SHP77 (cell line): Measurements from ENCODE around the gene PKP4.

Experiments
- DNase-seq, 2 experiments: peaks; one replicate each; lab custom pipeline; 2025; lab: John Stamatoyannopoulos, UW

Gene PKP4

DNA sequence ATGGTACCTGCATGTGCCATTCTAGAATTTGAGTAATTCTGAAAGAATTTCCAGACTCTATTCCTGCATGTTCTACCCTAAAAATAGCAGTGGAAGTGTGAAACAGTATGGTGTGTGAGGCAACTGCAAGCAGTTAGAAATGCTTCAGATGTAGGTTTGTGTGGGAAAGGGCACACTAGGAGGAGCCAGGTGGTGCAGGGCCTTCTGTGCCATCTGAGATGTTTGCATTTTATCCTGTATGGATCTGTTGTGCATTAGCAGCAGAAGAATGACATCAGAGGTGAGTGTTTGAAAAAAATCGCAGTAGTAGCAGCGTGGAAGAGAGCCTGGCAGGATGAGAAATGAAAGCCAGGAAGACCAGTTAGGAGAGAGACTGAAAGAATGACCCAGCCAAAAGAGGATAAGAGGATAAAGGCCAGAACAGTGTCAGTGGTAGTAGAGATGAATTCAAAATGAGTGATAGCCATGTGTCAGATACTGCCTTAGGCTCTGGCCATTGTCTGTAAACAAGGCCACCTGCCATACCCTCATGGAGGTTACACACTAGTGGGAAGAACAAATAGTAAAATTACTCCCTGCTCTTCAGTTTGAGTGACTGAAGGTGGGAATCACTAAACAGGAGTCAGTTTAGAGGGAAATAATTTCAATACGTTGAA, 142.2 kb downstream of the PKP4 start:
- peak; percentile 48 to 66 for DNase-seq

DNA sequence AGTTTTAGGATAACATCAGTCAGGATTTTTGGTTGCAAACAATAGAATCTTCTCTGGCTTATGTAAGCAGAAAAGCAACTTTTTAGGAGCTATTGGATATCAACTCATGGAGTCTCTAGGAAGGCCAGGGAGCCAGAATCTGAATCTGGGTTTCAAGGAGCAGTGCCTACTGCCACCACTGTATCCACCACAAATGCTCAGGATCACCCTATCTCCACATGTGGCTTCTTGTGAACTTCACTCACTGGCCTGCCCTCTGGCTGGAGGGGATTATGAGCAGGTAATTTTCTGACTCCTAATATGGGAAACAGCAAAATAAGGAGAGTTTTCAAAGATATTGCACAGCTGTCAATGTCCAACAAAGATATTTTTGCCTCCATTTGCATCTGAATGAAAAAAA, 142.9 kb downstream of the PKP4 start:
- no peak for DNase-seq

DNA sequence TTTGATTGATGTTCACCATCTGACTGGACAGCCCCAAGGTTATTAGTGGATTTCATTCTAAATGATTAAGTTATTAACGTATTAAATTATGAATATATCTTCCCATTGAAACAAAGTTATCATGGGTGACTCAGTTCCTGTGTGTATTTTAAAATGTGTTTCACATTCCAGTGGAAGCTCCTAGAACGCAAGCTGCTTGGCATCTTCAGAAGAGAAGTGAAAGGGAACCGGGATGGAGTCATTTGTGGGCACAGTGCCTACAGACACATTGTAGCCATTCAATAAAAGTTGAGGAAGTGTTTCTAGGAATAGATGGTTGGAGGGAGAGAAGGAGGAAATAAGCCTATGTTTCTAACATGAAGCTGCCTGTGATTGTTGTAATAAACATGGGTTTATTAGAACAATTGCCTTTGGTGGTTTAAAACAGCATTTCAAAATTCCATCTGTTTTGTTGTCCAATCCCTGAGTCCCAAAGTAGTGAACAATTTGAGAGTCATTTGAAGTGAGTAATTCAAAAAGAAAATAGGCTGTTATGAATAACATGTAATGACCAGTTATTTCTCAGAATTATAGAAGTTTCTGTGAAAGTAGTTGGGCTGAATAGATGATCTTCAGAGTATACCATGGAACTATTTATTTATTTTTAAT, 143.5 kb downstream of the PKP4 start:
- no peak for DNase-seq

DNA sequence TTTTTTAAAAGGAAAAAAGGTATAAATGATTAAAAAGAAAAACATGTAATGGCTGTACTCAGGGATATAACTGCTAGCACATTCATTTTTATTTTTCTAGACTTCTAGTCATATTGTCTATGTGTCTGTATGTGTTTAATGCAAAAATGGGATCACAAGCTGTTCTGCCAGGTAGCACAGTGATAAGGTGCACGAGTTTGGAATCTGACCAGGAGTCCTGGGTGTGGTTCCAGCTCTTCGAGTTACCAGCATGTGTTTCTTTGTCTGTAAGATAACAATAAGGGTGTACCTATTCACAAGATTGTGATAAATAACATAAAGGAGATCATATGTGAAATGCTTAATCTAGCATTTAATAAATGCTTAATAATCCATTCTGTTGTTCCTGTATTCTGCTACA, 145.3 kb downstream of the PKP4 start:
- DNase-seq = no peak

DNA sequence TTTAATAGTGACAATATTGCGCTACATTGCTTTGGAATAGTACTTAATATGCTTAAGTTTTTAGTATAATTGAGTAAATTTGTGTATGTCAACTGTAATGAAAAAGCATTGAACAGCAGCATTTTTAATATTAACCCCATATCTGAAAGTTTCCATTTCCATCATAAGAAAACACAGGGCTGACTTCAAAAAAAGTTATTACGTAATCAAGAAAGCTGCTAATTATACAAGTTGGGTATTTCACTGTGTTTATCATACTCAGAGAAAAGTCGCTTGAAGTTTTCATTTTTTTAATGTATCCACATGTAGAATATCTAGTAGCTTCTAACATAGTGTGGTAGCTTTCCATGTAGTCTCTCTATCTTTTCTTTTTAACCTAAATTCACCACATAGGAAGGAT, 146.5 kb downstream of the PKP4 start:
- no peak for DNase-seq

DNA sequence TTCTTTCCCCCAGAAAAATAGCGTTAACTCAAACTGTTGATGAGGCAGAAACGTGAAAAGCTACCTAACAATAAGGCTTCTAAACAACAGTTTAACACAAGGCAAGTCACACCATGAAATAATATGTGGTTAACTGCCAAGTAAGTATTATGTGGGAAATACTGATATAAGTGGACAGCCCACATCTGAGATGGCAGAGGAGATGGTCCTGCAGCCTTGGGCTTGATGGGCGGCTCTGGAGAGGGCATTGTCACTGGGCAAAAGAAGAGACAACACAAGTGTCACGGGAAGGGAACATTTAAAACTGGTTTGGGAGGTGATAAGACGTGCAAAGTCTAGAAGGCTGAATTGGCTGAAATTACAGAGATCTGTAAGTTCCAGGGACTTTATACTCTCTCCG, 147.2 kb downstream of the PKP4 start:
- no peak for DNase-seq

DNA sequence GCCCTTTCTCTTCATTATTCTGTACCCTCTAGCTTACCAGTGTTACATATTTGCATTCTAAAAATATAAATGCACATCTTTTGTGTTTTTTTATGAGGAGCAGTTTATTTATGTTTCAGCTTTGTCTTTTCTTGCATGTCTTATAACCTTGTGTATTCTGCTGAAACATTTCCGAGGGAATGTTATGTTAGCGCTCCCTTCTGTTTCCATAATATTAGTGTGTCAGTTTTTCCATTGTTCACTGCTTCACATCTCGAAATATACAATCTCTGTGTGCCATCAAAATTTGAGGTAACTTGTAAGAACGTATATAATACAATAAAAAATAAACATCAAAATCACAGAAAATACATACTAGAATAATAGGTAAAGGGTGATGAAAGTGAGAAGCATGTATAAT, 153.3 kb downstream of the PKP4 start:
- DNase-seq = no peak

DNA sequence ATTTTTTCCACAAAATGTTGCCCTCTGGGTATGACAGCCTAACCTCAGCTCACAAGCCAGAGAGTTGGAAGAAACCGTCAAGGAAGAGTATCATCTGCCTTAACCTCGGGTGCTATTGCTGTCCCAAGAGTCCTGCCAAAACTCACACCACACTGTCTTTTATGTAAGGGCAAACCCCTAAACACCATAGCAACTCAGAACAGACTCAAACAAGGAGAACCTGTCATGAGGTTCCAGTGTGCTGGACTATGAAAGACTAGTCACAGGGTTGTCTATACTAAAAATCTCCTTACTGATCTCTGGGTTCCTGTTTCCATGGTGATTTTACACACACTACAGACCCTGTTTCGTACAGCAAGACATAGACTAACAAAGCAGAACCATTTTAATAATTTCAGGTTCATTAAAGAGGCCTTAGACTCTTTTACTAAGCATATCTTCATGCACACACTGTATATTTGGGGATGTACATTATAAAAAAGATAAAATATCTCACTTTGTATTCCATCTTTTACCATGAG, 159.8 kb downstream of the PKP4 start:
- DNase-seq = no peak

DNA sequence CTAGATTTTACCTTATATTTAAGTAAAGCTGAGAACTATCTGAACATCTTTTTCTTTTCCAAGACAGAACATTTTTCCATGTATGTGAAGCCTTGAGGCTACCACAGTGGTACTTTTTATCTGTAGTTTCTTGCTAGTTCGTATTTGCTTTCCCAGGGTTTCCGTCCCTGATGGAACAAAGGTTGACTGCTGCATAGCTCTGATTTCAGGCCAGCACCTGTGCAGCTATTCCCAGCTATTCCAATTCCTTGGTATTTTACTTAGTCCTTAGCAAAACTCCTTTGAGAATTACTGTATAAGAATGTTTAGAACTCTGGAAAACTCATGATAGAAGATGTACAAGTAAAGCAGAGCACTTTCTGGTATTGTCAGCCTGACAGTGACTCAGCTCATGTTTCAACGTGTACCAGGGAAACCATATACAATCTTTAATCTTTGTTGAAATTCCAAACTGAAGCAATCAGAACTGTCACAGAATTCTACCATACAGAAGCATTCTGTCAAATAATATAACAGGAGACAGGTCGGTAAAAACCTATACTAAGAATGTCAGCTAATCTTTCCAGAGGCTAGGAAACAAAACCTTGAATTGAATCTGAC, 162.2 kb downstream of the PKP4 start:
- DNase-seq = no peak

DNA sequence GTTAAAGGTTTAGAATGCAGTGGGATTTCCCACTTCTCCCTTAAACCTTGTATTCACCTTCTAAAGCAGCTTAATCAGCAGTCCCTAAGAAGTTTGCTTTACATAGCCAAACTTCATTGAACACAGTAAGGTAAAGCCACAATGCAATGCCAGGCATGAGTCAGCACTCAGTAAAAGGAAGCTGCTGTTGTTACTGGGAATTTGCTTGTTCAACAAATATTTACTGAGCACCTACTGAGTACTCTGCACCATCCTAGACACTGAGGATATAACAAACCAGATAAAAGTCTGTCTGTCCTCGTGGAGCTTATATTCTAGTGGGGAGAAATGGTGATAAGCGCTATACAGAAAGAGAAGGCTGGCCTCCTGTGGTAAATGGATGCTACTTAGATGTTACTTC, 162.7 kb downstream of the PKP4 start:
- DNase-seq = no peak

DNA sequence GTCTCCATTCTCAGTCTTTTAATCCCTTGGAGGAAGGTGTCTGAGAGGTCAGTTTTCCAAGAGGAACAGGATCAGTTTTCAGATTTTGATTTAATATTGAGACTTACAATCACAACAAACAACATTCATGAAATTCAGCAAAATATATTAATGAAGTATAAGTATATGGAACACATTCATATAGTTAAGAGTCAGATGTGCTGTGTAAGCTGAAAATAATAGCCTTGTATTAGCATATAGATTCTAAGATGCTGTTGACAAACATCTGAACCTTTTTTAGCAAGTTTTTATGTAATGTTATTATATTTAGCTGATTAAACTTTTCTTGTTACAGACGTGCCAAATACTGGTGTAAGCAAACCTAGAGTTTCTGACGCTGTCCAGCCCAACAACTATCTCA, 163.9 kb downstream of the PKP4 start:
- DNase-seq = no peak

DNA sequence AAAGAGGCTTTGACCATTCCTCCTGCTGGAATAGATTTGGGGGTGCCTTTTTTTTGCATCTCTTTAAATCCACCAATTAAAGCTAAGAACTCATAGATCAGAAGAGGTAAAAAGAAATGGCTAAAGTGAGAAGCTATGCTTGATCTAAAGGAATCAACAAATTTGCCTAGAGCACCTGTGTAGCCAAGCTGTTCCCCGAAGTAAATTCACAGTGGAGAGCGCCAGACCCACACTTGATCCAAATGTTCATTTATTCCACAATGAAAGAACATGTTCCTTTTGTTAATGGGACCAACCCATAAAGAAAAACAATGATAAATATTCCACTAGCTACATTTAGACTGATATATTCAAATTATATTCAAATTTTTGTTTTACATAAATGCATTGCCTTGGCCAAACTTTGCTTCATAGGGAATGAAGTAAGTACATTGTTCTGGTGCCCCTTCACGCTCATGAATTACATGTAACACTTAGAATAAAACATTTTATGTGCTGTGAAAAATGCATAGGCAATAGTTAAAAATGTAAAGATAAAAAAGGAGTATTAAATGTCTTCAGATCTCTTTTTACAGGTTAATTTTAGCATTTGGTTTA, 167.4 kb downstream of the PKP4 start:
- no peak for DNase-seq

DNA sequence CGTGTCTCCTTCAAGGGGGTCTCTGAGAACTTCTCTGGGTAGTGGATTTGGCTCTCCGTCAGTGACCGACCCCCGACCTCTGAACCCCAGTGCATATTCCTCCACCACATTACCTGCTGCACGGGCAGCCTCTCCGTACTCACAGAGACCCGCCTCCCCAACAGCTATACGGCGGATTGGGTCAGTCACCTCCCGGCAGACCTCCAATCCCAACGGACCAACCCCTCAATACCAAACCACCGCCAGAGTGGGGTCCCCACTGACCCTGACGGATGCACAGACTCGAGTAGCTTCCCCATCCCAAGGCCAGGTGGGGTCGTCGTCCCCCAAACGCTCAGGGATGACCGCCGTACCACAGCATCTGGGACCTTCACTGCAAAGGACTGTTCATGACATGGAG, 168.2 kb downstream of the PKP4 start:
- no peak for DNase-seq

DNA sequence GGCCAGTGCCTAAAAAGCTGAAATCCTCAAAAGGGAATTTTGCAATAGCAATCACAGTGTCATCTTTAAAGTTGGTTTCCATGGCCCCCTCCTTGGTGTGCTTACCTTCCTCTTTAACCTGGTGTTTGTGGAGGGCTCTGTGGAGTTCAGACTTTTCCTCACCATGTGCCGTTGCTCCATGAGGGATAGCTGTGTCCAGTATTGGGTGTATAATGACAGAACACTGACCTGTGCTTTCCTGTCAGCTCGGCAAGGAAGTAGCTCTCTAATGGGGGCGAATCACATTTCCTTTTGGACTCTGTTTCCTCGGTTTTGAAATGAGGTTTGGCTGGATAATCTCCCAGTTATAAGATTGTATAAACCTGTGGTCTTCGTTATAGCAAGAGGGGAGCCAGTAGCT, 172.4 kb downstream of the PKP4 start:
- no peak for DNase-seq

DNA sequence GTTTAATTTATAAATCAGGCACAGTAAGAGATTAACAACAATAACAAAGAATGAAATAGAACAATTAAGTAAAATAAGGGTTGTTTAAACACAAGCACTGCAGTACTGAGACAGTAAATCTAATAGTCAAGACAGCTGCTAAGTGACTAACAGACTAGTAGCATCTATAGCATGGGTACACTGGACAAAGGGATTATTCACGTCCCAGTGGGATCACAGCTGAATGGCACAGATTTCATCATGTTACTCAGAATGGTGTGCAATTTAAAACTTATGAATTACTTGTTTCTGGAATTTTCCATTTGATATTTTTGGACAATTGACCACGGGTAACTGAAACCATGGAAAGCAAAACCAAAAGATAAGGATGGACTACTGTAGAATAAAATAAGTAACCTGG, 176.5 kb downstream of the PKP4 start:
- DNase-seq = no peak

DNA sequence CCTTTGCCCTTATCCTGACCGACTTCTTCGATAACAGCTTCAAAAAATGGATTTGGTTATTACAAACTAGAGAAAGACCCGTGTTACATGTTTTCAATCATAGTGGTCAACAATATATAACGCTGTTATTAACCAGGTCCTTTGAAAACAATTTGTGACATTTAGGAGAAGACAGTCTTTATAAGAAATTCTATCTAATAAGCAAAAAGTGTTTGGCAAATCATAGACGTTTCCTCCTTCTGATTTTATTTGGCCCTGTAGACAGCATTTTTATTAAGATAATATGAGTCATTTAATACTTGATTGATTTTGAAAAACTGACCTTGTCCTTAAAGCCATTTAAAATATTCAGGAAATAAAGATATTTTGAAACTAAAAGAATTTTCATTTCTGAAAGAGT, 177.9 kb downstream of the PKP4 start:
- no peak for DNase-seq

DNA sequence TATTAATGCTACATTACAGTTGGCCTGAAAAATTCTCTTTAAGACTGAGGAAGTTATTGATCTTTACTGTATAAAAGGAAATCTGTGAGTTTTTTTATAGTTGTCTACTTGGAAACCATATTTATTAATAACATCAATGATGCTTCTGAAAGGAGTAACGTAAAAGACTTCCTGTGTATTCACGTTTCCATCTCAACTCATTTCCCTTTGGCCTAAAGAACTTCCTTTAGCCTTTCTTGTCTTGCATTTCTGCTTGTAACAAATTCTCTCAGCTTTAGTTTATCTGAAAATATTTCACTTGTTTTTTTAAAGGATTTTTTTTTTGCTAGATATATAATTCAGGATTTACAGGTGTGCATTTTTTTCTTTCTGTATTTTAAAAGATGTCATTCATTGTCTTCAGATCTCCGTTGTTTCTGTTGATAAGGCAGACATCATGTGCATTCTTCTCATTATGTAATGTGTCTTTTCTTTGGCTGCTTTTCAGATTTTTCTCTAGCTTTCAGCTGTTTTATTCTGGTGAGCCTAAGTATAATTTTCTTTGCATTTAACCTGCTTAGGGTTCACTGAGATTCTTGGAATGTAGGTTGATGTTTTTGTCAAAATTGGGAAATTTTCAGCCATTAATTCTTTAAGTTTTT, 179.3 kb downstream of the PKP4 start:
- no peak for DNase-seq

DNA sequence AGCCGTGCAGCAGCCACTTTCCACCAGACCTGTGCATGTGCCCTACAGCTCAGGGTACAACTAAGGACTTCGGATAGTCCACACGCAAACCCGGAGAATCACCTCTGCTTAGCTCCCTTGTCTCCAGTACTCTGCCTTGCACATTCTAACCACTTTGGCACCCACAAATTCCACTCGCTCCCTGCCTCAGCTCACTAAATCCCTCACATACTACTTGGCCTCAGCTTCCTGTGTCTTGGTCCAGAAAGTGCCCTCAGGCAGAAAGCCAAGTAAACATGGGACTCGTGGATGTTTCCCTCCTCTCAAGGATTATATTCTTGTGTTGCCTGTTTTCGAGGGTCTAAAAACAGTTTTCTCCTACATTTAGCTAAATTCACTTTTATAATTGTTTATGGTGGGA, 180.6 kb downstream of the PKP4 start:
- no peak for DNase-seq

DNA sequence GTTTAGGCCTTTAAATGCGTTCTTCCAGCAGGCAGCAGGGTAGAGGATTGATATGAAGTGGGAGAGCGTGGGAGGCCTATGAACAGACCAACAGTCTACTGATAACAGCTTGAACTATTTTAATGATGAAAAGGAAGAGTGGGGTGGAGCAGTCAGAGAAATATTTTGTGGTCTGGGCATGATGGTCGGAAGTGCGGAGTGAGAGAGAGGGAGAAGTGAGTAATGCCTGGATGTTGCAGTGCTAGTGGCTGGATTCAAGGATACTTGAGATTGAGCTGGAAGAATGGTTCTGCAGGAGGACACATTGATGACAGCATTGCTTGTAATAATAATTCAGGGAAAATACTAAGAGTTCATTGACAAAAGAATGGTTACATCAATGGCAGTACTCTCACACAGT, 187.4 kb downstream of the PKP4 start:
- no peak for DNase-seq

DNA sequence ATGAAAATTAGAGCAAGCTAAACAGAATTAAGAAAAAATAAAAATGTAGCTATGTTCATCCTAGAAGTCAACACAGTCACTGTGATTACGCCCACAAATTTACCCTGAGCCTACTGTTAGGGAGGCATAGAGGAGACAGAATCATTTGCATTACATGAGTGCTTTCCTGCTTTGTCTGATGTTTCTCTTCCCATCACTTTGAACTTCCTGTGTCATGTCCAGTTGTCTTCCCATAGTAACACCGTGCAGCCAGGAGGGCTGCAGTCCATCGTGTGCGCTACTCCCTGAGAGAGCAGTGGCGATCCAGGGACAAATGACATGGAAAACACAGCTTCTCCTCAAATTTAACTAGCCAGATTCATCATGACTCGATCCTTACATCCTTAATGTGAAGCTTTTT, 188.5 kb downstream of the PKP4 start:
- DNase-seq = no peak

DNA sequence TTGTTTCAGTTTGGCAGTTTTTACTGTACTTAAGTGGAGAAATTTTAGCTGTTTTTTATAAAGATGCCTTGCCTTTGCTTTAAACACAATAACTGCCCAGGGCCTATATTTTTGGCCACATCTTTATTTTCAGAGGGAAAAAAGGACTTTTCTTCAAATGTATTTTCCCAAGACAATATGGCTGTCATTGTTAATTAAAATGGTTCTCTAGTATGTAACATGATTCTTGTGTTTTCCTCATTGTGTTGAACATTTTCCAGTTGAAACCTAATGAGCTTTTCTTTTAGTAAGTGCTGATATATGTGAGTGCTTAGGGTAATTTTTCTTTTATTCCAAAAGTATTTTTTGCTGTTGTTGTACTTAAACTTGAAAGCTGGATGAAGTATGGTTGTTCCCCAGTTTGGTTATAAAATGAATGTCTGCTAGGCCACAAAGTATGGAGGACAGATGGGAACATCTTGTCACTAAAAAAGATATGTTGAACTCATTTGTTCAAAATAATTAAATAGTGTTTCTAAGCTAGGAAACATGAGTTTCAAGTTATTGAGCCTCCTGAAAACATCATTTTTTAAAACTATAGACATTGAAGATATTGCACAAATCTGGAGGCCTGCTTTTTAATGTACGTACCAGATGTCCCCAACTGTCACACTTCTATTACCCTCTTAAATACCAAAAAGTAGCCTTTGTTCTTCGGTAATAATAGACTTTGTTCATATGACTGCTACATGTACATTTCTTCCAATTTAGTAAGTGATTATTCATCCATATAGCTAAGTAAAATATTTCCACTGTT, 190.9 kb downstream of the PKP4 start:
- DNase-seq = no peak

DNA sequence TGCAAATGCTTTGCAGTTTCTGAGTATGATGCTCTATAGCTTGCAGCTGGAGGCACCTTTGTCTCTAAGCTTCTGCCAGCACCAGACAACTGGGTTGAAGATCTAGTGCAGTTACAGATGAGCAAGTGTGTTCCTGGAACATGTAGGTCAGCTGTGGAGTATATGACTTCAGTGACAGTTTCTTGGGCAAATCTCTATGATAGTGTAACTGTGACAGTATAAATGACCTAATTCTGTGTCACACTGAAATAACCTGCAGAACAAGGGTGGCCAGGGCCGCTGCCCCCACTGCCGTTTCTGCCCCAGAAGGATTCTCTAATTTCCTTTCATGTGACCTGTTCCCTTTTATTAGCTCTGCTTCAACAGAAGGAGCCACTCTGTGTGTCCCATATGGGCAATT, 193.1 kb downstream of the PKP4 start:
- no peak for DNase-seq
